HCT116 (cell line): ENCODE measurements around the gene IL21R. TPM values are rescaled to one million over a fixed set of nuclear protein-coding genes. Genes with fewer than 3 reads are reported as not detected.

ENCODE experiments used
- ATAC-seq: fragments of 200-7000 bp; cut with Tn5 transposase; 2 replicates; pipeline ENCODE4 v1.9.1; 2020; ENCODE audit warnings: mild to moderate bottlenecking, moderate library complexity
- BruUV-seq: library from RNA; stranded (reverse); fragments of 400-500 nt; replicated peaks from 2 replicates; lab custom pipeline; 2021; lab: Mats Ljungman, UMichigan
- CTCF ChIA-PET: fragments of 300-600 bp; sonication (Branson Sonifier 250); formaldehyde crosslinking; loops from one replicate; lab custom pipeline; 2021; ENCODE audit warnings: antibody characterized with exemption; lab: Charles Lee
- POLR2A ChIA-PET: fragments of 300-600, 350-600 bp; sonication (Branson Sonifier 250); formaldehyde crosslinking; loops from one replicate; lab custom pipeline; 2021; ENCODE audit warnings: antibody characterized with exemption; lab: Charles Lee
- RAD21 ChIA-PET, 2 experiments: fragments of 300-600 bp; sonication (Branson Sonifier 250); formaldehyde crosslinking; loops; one replicate each; lab custom pipeline; 2023; ENCODE audit warnings: low total read pairs in 2 of 2; ENCODE audit not compliant: uncharacterized antibody in 2 of 2, unreplicated experiment in 2 of 2, low non-redundant PET in 1 of 2; lab: Charles Lee
- DNase-seq: peaks from one replicate; pipeline ENCODE4 v3.0.0-alpha.2; 2010; ENCODE audit warnings: low read depth, low spot score
- H2AFZ ChIP-seq: fragments of 200-600 bp; shearing (Covaris generic), sonication (generic); 2 replicates; pipeline ENCODE4 v1.6.1; 2017; ENCODE audit warnings: low read depth, mixed run types, mixed read lengths, antibody characterized with exemption, low read length; ENCODE audit not compliant: poor library complexity, severe bottlenecking
- H3K27ac ChIP-seq: 2 replicates; pipeline ENCODE4 v1.5.1; 2012; ENCODE audit warnings: low read depth, low read length
- H3K27me3 ChIP-seq: fragments of 200-600 bp; sonication (generic); 2 replicates; pipeline ENCODE4 v1.6.1; 2016; ENCODE audit warnings: mixed run types, low read length, mixed read lengths; ENCODE audit not compliant: insufficient read depth
- H3K36me3 ChIP-seq, 2 experiments: fragments of 200-500 bp in 1 of 2; fragments of 200-600 bp in 1 of 2; sonication (Bioruptor generic) in 1 of 2; sonication (generic) in 1 of 2; 2 replicates each; pipeline versions ENCODE4 v1.5.1 to v1.6.1; 2014 to 2016; ENCODE audit warnings: low read length in 2 of 2, inconsistent platforms in 1 of 2, mixed read lengths in 1 of 2, mixed run types in 1 of 2; ENCODE audit not compliant: insufficient read depth in 2 of 2, control insufficient read depth in 1 of 2
- H3K4me1 ChIP-seq, 2 experiments: fragments of 200-600 bp in 1 of 2; sonication (generic) in 1 of 2; 2 replicates each; pipeline versions ENCODE4 v1.5.1 to v1.6.1; 2012 to 2017; ENCODE audit warnings: low read length in 2 of 2, inconsistent platforms in 1 of 2, mild to moderate bottlenecking in 1 of 2, mixed read lengths in 1 of 2, mixed run types in 1 of 2, moderate library complexity in 1 of 2; ENCODE audit not compliant: insufficient read depth in 2 of 2, control insufficient read depth in 1 of 2
- H3K4me2 ChIP-seq: fragments of 200-600 bp; sonication (generic); 2 replicates; pipeline ENCODE4 v1.6.1; 2017; ENCODE audit warnings: mixed run types, low read length, mixed read lengths
- H3K4me3 ChIP-seq, 2 experiments: fragments of 200-600 bp in 1 of 2; sonication (generic) in 1 of 2; replicated peaks in 1 of 2; 2 replicates each; pipeline ENCODE4 v1.5.1; 2011 to 2016; ENCODE audit warnings: low read length in 2 of 2, control low read depth in 1 of 2, low read depth in 1 of 2, mild to moderate bottlenecking in 1 of 2, mixed read lengths in 1 of 2, mixed run types in 1 of 2
- H3K79me2 ChIP-seq: fragments of 200-600 bp; sonication (generic); 2 replicates; pipeline ENCODE4 v1.6.1; 2017; ENCODE audit warnings: mild to moderate bottlenecking, mixed run types, low read length, moderate library complexity, mixed read lengths; ENCODE audit not compliant: insufficient read depth
- H3K9ac ChIP-seq: fragments of 200-600 bp; sonication (generic); 2 replicates; pipeline ENCODE4 v1.6.1; 2016; ENCODE audit warnings: low read length, mixed read lengths
- H3K9me2 ChIP-seq: fragments of 200-600 bp; sonication (generic), shearing (Covaris generic); 2 replicates; pipeline ENCODE4 v1.6.1; 2017; ENCODE audit warnings: mixed run types, mild to moderate bottlenecking, moderate library complexity; ENCODE audit not compliant: insufficient read depth
- H3K9me3 ChIP-seq, 2 experiments: fragments of 200-500 bp in 1 of 2; fragments of 200-600 bp in 1 of 2; sonication (Bioruptor generic) in 1 of 2; sonication (generic) in 1 of 2; 2 replicates each; pipeline ENCODE4 v1.6.1; 2014 to 2017; ENCODE audit warnings: low read length in 2 of 2, mixed read lengths in 2 of 2, inconsistent platforms in 1 of 2, low read depth in 1 of 2, mild to moderate bottlenecking in 1 of 2, mixed run types in 1 of 2, moderate library complexity in 1 of 2; ENCODE audit not compliant: control insufficient read depth in 1 of 2, insufficient read depth in 1 of 2
- H4K20me1 ChIP-seq: fragments of 200-600 bp; sonication (generic), shearing (Covaris generic); 2 replicates; pipeline ENCODE4 v1.6.1; 2017; ENCODE audit warnings: mixed run types, mild to moderate bottlenecking, moderate library complexity; ENCODE audit not compliant: insufficient read depth
- ATF3 ChIP-seq: IDR thresholded peaks from 2 replicates; pipeline ENCODE4 v1.6.1; 2012
- EZH2 ChIP-seq: fragments of 200-600 bp; sonication (generic); IDR thresholded peaks from 2 replicates; pipeline ENCODE4 v1.6.1; 2017; ENCODE audit warnings: antibody characterized with exemption, mixed run types
- EZH2phosphoT487 ChIP-seq: fragments of 200-600 bp; IDR thresholded peaks from 2 replicates; pipeline ENCODE4 v1.6.1; 2018; ENCODE audit warnings: antibody characterized with exemption, borderline replicate concordance
- FOSL1 ChIP-seq: IDR thresholded peaks from 2 replicates; pipeline ENCODE4 v1.6.1; 2012; ENCODE audit warnings: low read depth
- JUND ChIP-seq: IDR thresholded peaks from 2 replicates; pipeline ENCODE4 v1.6.1; 2012
- POLR2AphosphoS5 ChIP-seq: IDR thresholded peaks from 2 replicates; pipeline ENCODE4 v1.6.1; 2011; ENCODE audit warnings: mild to moderate bottlenecking, low read depth, low read length, moderate library complexity
- SP1 ChIP-seq: IDR thresholded peaks from 2 replicates; pipeline ENCODE4 v1.6.1; 2012; ENCODE audit warnings: low read depth
- SRF ChIP-seq: IDR thresholded peaks from 2 replicates; pipeline ENCODE4 v1.6.1; 2012; ENCODE audit warnings: low read depth
- YY1 ChIP-seq: IDR thresholded peaks from 2 replicates; pipeline ENCODE4 v1.6.1; 2011; ENCODE audit warnings: low read length, low read depth, moderate library complexity, mild to moderate bottlenecking; ENCODE audit not compliant: insufficient replicate concordance; ENCODE audit errors: extremely low read depth
- ZFX ChIP-seq: fragments of 450-650 bp; IDR thresholded peaks from 2 replicates; pipeline ENCODE4 v1.6.1; 2017
- ZNF274 ChIP-seq: fragments of 200-500 bp; sonication (Bioruptor generic); IDR thresholded peaks from 2 replicates; pipeline ENCODE4 v1.6.1; 2014; ENCODE audit warnings: mild to moderate bottlenecking, low read depth, low read length, inconsistent platforms
- intact Hi-C: fragments of 100-400 bp; cut with micrococcal nuclease; formaldehyde crosslinking; loops from 2 replicates; pipeline ENCODE4 v1.10.0; 2022
- total RNA-seq: library from RNA; stranded (reverse); gene quantifications from one replicate; pipeline ENCODE4 v1.2.1, GENCODE V29; 2021; ENCODE audit not compliant: unreplicated experiment
- TF ChIP-seq, protein P1 (sequence below), 3 experiments: fragments of 200-600 bp in 1 of 3; sonication (generic) in 1 of 3; IDR thresholded peaks in 2 of 3; conservative IDR thresholded peaks in 1 of 3; 2 replicates each; pipeline ENCODE4 v1.5.1; 2012 to 2017; ENCODE audit warnings: low read depth in 2 of 3, low read length in 2 of 3, antibody characterized with exemption in 1 of 3, borderline replicate concordance in 1 of 3, control low read depth in 1 of 3, mild to moderate bottlenecking in 1 of 3, mixed read lengths in 1 of 3, mixed run types in 1 of 3, moderate library complexity in 1 of 3; ENCODE audit not compliant: insufficient read depth in 1 of 3

The IL21R gene
- total RNA-seq, 1 experiment from 2014 or later, result 1.2 TPM

- CTCF ChIA-PET, result no interaction called here
- Histone ChIP-seq H3K9ac (no peak overlapping the region), H3K9me3 (no peaks in the 10 kb centered on the region)
- no TSS peak for BruUV-seq
- no peak for TF ChIP-seq YY1
- no peak for TF ChIP-seq SP1
- no peak for TF ChIP-seq JUND
- TF ChIP-seq EZH2, result no peak
- TF ChIP-seq ZNF274, result no peak
- TF ChIP-seq, protein P1, sequence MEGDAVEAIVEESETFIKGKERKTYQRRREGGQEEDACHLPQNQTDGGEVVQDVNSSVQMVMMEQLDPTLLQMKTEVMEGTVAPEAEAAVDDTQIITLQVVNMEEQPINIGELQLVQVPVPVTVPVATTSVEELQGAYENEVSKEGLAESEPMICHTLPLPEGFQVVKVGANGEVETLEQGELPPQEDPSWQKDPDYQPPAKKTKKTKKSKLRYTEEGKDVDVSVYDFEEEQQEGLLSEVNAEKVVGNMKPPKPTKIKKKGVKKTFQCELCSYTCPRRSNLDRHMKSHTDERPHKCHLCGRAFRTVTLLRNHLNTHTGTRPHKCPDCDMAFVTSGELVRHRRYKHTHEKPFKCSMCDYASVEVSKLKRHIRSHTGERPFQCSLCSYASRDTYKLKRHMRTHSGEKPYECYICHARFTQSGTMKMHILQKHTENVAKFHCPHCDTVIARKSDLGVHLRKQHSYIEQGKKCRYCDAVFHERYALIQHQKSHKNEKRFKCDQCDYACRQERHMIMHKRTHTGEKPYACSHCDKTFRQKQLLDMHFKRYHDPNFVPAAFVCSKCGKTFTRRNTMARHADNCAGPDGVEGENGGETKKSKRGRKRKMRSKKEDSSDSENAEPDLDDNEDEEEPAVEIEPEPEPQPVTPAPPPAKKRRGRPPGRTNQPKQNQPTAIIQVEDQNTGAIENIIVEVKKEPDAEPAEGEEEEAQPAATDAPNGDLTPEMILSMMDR (IDR thresholded peaks at IDR 0.05 in 2 of 3, conservative IDR thresholded peaks at IDR 0.05 in 1 of 3; ENCODE audit: borderline replicate concordance in 1 of 3, insufficient read depth in 1 of 3, low read depth in 2 of 3, low read length in 2 of 3), result no peak
- no peak for TF ChIP-seq ATF3
- no peak for TF ChIP-seq ZFX
- TF ChIP-seq SRF, result no peak
- no peak for TF ChIP-seq EZH2phosphoT487
- TF ChIP-seq POLR2AphosphoS5, result no peak
- no peak for TF ChIP-seq FOSL1
- TF ChIP-seq, all 23 proteins: peak for 0
- no peak overlapping the region for H3K4me3 ChIP-seq
- H3K27ac ChIP-seq, result no peak overlapping the region
- ChIA-PET POLR2A (no interaction called here), RAD21 (no interaction called here)
- H3K27me3 ChIP-seq, result no peaks in the 10 kb centered on the region
- H4K20me1 ChIP-seq, result no peaks in the 10 kb centered on the region
- H3K36me3 ChIP-seq, result no peaks in the 10 kb centered on the region
- no peaks in the 10 kb centered on the region for H3K79me2 ChIP-seq
- no peak for ATAC-seq
- no peak for DNase-seq
- peaks cover 6 to 10% of the 10 kb centered on the region in 2 experiments; a peak in 3 of 4 replicates for H3K4me1 ChIP-seq
- no peak overlapping the region for H2AFZ ChIP-seq
- no peak overlapping the region for H3K4me2 ChIP-seq
- intact Hi-C loops, result no loop called here
- H3K9me2 ChIP-seq, result no peaks in the 10 kb centered on the region
Measured at GRCh38 chr16:27410761-27411160, 8.8 kb downstream of the IL21R start.
